K562 (cell line): ENCODE measurements around the gene GLTPD2. TPM values are rescaled to one million over a fixed set of nuclear protein-coding genes. Genes with fewer than 3 reads are reported as not detected.

ENCODE experiments used
- E2F8 ChIP-seq: fragments of 450-650 bp; IDR thresholded peaks from 2 replicates; pipeline ENCODE4 v1.7.1; 2018; ENCODE audit warnings: mild to moderate bottlenecking, low read depth; ENCODE audit not compliant: partially characterized antibody
- ESRRA ChIP-seq: fragments of 450-650 bp; IDR thresholded peaks from 2 replicates; pipeline ENCODE4 v1.6.1; 2014; ENCODE audit warnings: low read depth, mild to moderate bottlenecking, moderate library complexity, borderline replicate concordance
- ETS2 ChIP-seq: IDR thresholded peaks from 2 replicates; pipeline ENCODE4 v1.6.1; 2016; ENCODE audit warnings: borderline replicate concordance, missing genetic modification characterization, mild to moderate bottlenecking, moderate library complexity, missing compliant biosample characterization; ENCODE audit not compliant: poor library complexity, severe bottlenecking
- HINFP ChIP-seq: fragments of 450-650 bp; conservative IDR thresholded peaks from 2 replicates; pipeline ENCODE4 v1.6.1; 2016; ENCODE audit warnings: missing genetic modification characterization, low read depth, mild to moderate bottlenecking, control low read depth, missing compliant biosample characterization
- LARP7 ChIP-seq: fragments of 450-650 bp; IDR thresholded peaks from 2 replicates; pipeline ENCODE4 v1.6.1; 2016
- LEF1 ChIP-seq: fragments of 450-650 bp; IDR thresholded peaks from 2 replicates; pipeline ENCODE4 v1.6.1; 2016; ENCODE audit warnings: mild to moderate bottlenecking
- POLR2AphosphoS5 ChIP-seq: IDR thresholded peaks from 2 replicates; pipeline ENCODE4 v1.6.1; 2011; ENCODE audit warnings: mild to moderate bottlenecking, low read depth, low read length, moderate library complexity; ENCODE audit not compliant: control insufficient read depth, insufficient read depth
- POLR3G ChIP-seq: IDR thresholded peaks from 2 replicates; pipeline ENCODE4 v1.6.1; 2011; ENCODE audit not compliant: insufficient read length, insufficient replicate concordance; ENCODE audit errors: extremely low read depth
- SAFB2 ChIP-seq: fragments of 200-400 bp; formaldehyde crosslinking; IDR thresholded peaks from 2 replicates; pipeline ENCODE4 v1.6.1; 2018; ENCODE audit warnings: borderline replicate concordance, low read length, low read depth, moderate library complexity; ENCODE audit not compliant: severe bottlenecking
- SP2 ChIP-seq: IDR thresholded peaks from 2 replicates; pipeline ENCODE4 v1.6.1; 2011; ENCODE audit warnings: mild to moderate bottlenecking, low read depth, low read length, moderate library complexity; ENCODE audit not compliant: poor library complexity, severe bottlenecking; ENCODE audit errors: extremely low read depth
- SUPT5H ChIP-seq: fragments of 450-650 bp; IDR thresholded peaks from 2 replicates; pipeline ENCODE4 v1.6.1; 2016
- ZBTB11 ChIP-seq, 3 experiments: fragments of 200-800 bp in 1 of 3; fragments of 250-450 bp in 1 of 3; fragments of 450-650 bp in 1 of 3; sonication (Bioruptor Pico) in 1 of 3; sonication (Bioruptor generic) in 1 of 3; formaldehyde crosslinking in 1 of 3; IDR thresholded peaks; 2 replicates each; pipeline versions ENCODE4 v1.6.1 to v1.8.0; 2016 to 2022; ENCODE audit warnings: mild to moderate bottlenecking in 2 of 3, missing genetic modification characterization in 2 of 3, missing compliant biosample characterization in 1 of 3, moderate library complexity in 1 of 3
- ZNF140 ChIP-seq: fragments of 250-450 bp; sonication (Bioruptor Pico); IDR thresholded peaks from 2 replicates; pipeline ENCODE4 v1.8.0; 2021; ENCODE audit warnings: moderate library complexity, mild to moderate bottlenecking, inconsistent platforms
- polyA plus RNA-seq, 8 experiments: library from polyadenylated mRNA; depleted of rRNA in 4 of 8; stranded (reverse) in 5 of 8; unstranded in 3 of 8; fragments of >200 nt; fragmentation: Nextera tagmentation in 2 of 8; fragmentation: Illumina TruSeq in 1 of 8; extraction: Ambion mirVana in 2 of 8; extraction: Trizol in 1 of 8; gene quantifications; 2 replicates each; pipeline versions ENCODE4 v1.2.1 to v1.2.3, GENCODE V29; 2011 to 2014; ENCODE audit warnings: inconsistent platforms in 1 of 8, missing spikeins in 1 of 8
- total RNA-seq, 7 experiments: library from RNA; depleted of rRNA in 6 of 7; stranded (reverse); fragments of >200 nt in 6 of 7; fragmentation: Illumina TruSeq in 2 of 7; extraction: Trizol in 2 of 7; gene quantifications; 2 replicates each; pipeline versions ENCODE4 v1.2.1 to v1.2.3, GENCODE V29; 2011 to 2021; ENCODE audit warnings: low replicate concordance in 1 of 7
- TF ChIP-seq, protein P1 (sequence below): fragments of 450-650 bp; formaldehyde crosslinking; IDR thresholded peaks from 2 replicates; pipeline ENCODE4 v1.4.0; 2020; ENCODE audit warnings: mild to moderate bottlenecking, mixed read lengths
- TF ChIP-seq, protein P2 (sequence below): fragments of 200-400 bp; formaldehyde crosslinking; IDR thresholded peaks from 2 replicates; pipeline ENCODE4 v1.6.1; 2017; ENCODE audit warnings: mild to moderate bottlenecking, low read depth, low read length, moderate library complexity

Gene GLTPD2
- total and polyA plus RNA-seq, 9 of the 15 experiments (the other 6 are each of a cell fraction or from before 2014, with no cell fraction given) = not detected

- TF ChIP-seq SAFB2 = no peak
- no peak for TF ChIP-seq ZNF140
- no peak for TF ChIP-seq HINFP (tag)
- no peak for TF ChIP-seq LEF1
- TF ChIP-seq E2F8 = no peak
- 0 out of 2 replicates have a peak, but pooled peaks have one; percentile 20 for TF ChIP-seq ESRRA
- no peak for TF ChIP-seq ZBTB11 (CRISPR knock-in tag; IDR thresholded peaks at IDR 0.05)
- no peak for TF ChIP-seq SP2
- no peak for TF ChIP-seq SUPT5H
- TF ChIP-seq POLR2AphosphoS5 = peak; percentile 52; the same call in 1 of the 2 replicates
- TF ChIP-seq LARP7 = no peak
- TF ChIP-seq, protein P1, sequence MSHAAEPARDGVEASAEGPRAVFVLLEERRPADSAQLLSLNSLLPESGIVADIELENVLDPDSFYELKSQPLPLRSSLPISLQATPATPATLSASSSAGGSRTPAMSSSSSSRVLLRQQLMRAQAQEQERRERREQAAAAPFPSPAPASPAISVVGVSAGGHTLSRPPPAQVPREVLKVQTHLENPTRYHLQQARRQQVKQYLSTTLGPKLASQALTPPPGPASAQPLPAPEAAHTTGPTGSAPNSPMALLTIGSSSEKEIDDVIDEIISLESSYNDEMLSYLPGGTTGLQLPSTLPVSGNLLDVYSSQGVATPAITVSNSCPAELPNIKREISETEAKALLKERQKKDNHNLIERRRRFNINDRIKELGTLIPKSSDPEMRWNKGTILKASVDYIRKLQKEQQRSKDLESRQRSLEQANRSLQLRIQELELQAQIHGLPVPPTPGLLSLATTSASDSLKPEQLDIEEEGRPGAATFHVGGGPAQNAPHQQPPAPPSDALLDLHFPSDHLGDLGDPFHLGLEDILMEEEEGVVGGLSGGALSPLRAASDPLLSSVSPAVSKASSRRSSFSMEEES (CRISPR knock-in tag) = no peak
- TF ChIP-seq, protein P2, sequence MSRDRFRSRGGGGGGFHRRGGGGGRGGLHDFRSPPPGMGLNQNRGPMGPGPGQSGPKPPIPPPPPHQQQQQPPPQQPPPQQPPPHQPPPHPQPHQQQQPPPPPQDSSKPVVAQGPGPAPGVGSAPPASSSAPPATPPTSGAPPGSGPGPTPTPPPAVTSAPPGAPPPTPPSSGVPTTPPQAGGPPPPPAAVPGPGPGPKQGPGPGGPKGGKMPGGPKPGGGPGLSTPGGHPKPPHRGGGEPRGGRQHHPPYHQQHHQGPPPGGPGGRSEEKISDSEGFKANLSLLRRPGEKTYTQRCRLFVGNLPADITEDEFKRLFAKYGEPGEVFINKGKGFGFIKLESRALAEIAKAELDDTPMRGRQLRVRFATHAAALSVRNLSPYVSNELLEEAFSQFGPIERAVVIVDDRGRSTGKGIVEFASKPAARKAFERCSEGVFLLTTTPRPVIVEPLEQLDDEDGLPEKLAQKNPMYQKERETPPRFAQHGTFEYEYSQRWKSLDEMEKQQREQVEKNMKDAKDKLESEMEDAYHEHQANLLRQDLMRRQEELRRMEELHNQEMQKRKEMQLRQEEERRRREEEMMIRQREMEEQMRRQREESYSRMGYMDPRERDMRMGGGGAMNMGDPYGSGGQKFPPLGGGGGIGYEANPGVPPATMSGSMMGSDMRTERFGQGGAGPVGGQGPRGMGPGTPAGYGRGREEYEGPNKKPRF = no peak
- TF ChIP-seq POLR3G = no peak
- no peak for TF ChIP-seq ETS2
These were observed 49.6 kb downstream of the GLTPD2 start (continued) for GRCh38 chr17:4838309-4838785.
